Measurements from ENCODE around the gene IL1B.

- TF ChIP-seq CTCF (IDR thresholded peaks at IDR 0.05): no peak
- TF ChIP-seq POLR2A (IDR thresholded peaks at IDR 0.05): no peak
- no peak for TF ChIP-seq EP300 (IDR thresholded peaks at IDR 0.05)
- no peak for TF ChIP-seq POLR2AphosphoS5 (IDR thresholded peaks at IDR 0.05)
Measured at GRCh38 chr2:112796486-112796885, 40.1 kb downstream of the IL1B start.
